Vagina (tissue), 2 donors: ENCODE data around the gene SLC44A1.

Experiments
- CTCF ChIP-seq, 3 experiments: fragments of 450-650 bp in 2 of 3; fragments of 200-600 bp in 1 of 3; sonication (generic) in 1 of 3; IDR thresholded peaks; one replicate each; pipeline ENCODE4 v1.5.1; 2017 to 2019; ENCODE audit warnings: antibody characterized with exemption in 3 of 3, mild to moderate bottlenecking in 2 of 3, moderate library complexity in 2 of 3
- POLR2A ChIP-seq, 2 donors: fragments of 450-650 bp; IDR thresholded peaks; one replicate each; pipeline ENCODE4 v1.6.1; 2017; ENCODE audit warnings: antibody characterized with exemption in 2 of 2, mild to moderate bottlenecking in 2 of 2, moderate library complexity in 2 of 2

DNA sequence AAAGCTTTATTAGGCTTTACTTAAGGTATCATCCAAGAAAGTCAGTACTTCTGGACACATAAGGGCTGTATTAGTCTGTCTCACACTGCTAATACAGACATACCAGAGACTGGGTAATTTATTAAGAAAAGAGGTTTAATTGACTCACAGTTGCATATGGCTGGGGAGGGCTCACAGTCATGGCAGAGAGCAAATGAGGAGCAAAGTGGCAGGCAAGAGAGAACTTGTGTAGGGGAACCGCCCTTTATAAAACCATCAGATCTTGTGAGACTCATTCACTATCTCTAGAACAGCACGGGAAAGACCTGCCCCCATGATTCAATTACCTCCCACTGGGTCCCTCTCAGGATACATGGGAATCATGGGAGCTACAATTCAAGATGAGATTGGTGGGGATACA is 49.2 kb upstream of the SLC44A1 start:
- TF ChIP-seq POLR2A (IDR thresholded peaks at IDR 0.05) (no peak), CTCF (IDR thresholded peaks at IDR 0.05) (no peak)
